Heart left ventricle (tissue), 13 donors: Measurements from ENCODE around the gene FLVCR1.

Experiments
- POLR2A ChIP-seq, 2 donors: fragments of 450-650 bp; IDR thresholded peaks; one replicate each; pipeline ENCODE4 v1.6.1; 2017; ENCODE audit warnings: antibody characterized with exemption in 2 of 2, mild to moderate bottlenecking in 2 of 2, moderate library complexity in 2 of 2
- TF ChIP-seq, protein P1 (sequence below), 12 donors: fragments of 200-600 bp; sonication (generic) in 4 of 12; IDR thresholded peaks; one replicate each; pipeline versions ENCODE4 v1.5.0 to v1.8.0; 2018 to 2022; ENCODE audit warnings: antibody characterized with exemption in 12 of 12, mild to moderate bottlenecking in 5 of 12
- donor health status: ischemic (EF 13 %, LVEDD 7.1; RV severe dilation, severe dysfunction).
- donor health status: DM: no; HTN: yes; CAD: no.
- donor health status: DM: no; HTN: no; CAD: no.
- donor health status: ischemic (EF 25% LVEDD 6.9; RV normal size, moderate dysfunction).
- donor health status: ischemic (EF 25% LVEDD 5.7; RV mildly dilated, moderate dysfunction).
- donor health status: ischemic (EF 35%, LVEDD 5.7; RV mildly dilated, moderate dysfunction).
- donor health status: nonischemic (EF 11% LVEDD 7.7; RV severe dilation, severe dysfunction).
- donor health status: DM: yes; HTN: yes; CAD: no.
- donor health status: PGD.
- donor health status: ischemic (EF 29% LVEDD 5.4; RV normal size, mild dysfunction).
- donor health status: nonischemic (EF 23%, LVEDD 6.1; RV moderate dilation, normal function).

GRCh38 chr1:212917134-212917485 is 59.0 kb downstream of the FLVCR1 start:
- TF ChIP-seq, protein P1, sequence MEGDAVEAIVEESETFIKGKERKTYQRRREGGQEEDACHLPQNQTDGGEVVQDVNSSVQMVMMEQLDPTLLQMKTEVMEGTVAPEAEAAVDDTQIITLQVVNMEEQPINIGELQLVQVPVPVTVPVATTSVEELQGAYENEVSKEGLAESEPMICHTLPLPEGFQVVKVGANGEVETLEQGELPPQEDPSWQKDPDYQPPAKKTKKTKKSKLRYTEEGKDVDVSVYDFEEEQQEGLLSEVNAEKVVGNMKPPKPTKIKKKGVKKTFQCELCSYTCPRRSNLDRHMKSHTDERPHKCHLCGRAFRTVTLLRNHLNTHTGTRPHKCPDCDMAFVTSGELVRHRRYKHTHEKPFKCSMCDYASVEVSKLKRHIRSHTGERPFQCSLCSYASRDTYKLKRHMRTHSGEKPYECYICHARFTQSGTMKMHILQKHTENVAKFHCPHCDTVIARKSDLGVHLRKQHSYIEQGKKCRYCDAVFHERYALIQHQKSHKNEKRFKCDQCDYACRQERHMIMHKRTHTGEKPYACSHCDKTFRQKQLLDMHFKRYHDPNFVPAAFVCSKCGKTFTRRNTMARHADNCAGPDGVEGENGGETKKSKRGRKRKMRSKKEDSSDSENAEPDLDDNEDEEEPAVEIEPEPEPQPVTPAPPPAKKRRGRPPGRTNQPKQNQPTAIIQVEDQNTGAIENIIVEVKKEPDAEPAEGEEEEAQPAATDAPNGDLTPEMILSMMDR (IDR thresholded peaks at IDR 0.05), result no peak
- TF ChIP-seq POLR2A (IDR thresholded peaks at IDR 0.05), result no peak
